ENCODE results near the gene SMIM15.
A peak's percentile ranks its signal among the peaks of the same experiment; 100 is the strongest.

GRCh38 chr5:61167382-61167781, 5.1 kb upstream of the SMIM15 start:
- TF ChIP-seq, protein P1, sequence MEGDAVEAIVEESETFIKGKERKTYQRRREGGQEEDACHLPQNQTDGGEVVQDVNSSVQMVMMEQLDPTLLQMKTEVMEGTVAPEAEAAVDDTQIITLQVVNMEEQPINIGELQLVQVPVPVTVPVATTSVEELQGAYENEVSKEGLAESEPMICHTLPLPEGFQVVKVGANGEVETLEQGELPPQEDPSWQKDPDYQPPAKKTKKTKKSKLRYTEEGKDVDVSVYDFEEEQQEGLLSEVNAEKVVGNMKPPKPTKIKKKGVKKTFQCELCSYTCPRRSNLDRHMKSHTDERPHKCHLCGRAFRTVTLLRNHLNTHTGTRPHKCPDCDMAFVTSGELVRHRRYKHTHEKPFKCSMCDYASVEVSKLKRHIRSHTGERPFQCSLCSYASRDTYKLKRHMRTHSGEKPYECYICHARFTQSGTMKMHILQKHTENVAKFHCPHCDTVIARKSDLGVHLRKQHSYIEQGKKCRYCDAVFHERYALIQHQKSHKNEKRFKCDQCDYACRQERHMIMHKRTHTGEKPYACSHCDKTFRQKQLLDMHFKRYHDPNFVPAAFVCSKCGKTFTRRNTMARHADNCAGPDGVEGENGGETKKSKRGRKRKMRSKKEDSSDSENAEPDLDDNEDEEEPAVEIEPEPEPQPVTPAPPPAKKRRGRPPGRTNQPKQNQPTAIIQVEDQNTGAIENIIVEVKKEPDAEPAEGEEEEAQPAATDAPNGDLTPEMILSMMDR (IDR thresholded peaks at IDR 0.05; ENCODE audit: low read length): peak; percentile 45
- TF ChIP-seq EZH2 (IDR thresholded peaks at IDR 0.05; ENCODE audit: borderline replicate concordance, low read length): no peak

All from OCI-LY1 (cell line).